ENCODE results near the gene CSNK1G2.
A peak's percentile ranks its signal among the peaks of the same experiment; 100 is the strongest.

Gene CSNK1G2

DNA sequence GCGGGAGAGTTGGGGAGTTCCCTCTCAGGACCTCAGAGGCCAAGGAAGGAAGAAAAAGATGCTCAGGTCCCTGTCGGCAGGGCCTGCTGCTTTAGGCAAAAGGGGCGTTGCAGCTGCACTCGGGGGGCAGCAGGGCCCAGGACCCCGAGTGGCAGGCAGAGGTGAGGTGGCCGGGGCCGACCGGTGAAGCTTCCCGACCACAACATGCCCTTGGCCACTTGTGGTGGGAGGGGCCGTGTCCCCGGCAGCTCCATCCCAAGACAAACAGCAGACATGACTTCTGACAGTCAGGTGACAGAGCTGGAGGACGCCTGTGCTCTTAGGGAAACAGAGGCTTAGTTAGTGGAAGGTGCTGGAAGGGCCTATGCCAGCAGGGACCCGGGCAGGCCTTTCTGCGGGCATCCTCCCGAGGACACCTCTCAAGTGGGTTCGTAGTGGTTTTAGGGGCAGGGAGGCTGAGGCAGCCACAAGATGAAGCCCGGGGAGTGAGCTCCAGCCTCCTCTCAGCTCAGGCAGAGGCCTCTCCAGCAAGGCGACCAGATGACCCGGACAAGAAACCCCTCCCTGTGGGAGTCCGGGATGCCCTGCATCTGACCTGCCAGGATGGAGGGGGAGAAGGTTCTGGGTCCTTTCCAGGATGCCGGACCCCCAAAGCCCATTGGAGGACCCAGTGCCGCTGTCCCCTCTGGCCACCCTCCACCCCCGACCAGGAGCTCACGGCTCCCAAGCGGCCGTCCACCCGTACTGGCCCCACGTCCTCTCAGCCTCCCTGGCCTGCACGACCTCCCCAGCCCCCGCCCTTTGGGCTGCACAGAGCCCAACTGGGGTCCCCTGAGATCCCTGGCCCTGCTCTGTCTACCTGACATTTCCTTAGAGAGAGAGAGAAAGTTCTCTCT, 50.3 kb downstream of the CSNK1G2 start:
- DNase-seq, result no peak

DNA sequence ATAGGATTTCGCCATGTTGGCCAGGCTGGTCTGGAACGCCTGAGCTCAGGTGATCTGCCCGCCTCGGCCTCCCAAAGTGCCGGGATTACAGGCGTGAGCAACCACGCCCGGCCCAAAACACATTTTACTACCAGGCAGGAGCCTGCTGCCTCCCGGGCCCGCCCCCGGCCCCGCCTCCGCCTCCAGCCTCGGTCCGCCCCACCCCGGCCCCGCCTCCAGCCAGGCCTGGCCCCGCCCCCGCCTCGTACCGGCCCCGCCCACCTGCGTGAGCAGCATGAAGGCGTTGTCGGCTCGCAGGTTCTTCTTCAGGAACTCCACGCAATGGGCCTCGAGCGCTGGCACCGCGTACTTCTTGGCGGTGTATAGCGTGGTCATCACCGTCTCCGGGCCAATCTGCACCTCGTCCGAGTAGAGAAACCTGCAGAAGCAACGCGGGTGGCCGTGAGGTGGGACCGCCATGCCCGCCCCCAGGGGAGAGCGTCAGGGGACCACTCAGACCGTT, 51.8 kb downstream of the CSNK1G2 start:
- DNase-seq, result no peak

DNA sequence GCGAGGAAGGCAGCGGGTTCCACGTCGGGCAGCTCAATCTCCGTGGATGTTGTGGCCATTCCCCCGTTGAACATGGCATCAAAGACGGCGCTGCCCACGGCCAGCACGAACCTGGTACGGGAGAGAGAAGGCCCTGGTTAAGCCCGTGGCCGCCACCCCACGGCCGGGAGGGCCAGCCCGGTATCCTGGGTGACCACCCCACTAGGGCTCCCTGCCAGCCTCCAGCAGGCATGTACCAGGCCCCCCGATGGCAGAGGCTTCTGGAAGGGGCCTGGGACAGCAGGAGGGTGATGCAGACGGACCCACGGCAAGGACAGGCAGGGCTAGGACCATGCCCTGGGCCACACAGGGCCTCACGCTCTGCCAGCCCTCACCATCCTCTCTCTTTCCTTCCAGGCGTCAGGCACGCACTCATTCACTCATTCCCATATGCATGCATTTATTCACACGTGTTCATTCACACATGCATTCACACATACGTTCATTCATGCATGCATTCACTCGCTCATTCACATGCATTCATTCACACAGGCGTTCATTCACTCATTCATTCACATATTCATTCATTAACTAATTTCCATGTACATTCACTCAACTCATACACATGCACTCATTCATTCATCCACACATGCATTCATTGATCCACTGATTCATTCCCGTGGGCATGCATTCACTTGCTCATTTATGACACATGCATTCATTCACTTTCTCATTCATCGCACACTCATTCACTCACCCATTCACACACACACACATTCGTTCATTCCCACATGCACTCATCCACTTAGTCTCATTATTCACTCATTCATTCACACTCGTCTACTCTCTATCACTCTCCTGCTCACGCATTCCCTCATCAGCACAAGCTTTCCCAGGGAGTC, 56.6 kb downstream of the CSNK1G2 start:
- no peak for DNase-seq

DNA sequence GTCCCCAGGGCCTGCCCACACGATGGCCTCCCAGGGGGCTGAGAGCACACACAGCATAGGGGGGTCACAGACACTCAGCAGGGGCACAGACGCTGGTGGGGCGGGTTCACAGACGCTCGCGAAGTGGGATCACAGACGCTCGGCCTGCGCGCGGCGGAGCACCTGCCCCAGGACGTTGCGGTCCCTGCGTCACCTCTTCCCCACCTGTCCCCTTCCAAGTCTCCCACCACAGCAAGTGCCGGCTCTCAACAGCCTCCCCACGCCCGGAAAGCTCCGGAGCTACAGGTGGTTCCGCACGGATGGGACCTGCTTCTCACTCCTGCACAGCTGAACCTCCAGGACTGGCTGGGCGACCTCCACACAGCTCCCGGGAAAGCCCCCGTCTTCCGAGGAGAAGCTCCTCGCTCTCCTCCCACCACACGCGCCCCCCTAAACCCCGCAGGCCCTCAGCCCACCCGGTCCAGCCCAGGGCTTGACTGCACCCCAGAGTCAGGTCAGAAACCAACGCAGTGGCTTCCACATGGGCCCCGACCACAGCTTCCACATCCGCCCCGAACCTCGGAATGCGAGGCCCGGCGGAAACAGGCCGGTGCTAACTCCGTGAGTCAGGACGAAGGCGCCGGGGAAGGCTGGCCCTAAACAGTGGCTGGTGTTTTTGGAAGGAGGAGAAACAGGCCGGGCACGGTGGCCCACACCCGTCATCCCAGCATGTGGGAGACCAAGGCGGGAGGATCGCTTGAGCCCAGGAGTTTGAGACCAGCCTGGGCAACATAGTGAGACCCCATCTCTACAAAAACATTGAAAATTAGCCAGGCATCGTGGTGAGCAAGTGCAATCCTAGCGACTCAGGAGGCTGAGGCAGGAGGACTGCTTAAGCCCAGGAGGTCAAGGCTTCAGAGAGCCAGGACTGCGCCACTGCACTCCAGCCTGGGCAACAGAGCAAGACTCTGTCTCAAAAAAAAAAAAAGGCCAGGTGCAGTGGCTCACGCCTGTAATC, 58.0 kb downstream of the CSNK1G2 start:
- no peak for DNase-seq

DNA sequence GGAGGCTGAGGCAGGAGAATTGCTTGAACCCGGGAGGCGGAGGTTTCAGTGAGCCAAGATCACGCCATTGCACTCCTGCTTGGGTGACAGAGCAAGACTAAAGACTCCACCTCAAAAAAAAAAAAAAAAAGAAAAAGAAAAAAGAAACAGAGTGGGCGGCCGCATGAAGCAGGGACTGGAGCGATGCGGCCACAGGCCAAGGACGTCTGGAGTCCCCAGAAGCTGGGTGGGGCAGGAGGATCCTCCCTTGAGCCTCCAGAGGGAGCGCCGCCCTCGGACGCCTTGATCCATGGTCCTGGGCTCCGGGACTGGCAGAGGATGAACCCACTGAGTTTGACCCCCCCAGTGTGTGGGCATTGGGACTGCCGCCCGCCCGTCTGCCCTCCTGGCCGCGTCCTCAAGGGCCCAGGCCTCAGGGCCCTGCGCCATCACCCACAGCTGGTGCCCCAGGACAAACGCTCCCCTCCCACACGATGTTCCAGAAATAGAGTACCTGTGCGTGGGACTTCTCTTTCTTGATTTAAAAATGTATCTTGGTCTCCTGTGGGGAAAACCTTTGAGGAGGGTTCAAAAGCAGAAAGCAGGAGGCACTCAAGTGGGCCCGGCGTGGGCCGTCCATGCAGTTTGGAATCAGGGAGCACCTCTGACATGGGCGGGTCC, 59.0 kb downstream of the CSNK1G2 start:
- DNase-seq, result no peak

DNA sequence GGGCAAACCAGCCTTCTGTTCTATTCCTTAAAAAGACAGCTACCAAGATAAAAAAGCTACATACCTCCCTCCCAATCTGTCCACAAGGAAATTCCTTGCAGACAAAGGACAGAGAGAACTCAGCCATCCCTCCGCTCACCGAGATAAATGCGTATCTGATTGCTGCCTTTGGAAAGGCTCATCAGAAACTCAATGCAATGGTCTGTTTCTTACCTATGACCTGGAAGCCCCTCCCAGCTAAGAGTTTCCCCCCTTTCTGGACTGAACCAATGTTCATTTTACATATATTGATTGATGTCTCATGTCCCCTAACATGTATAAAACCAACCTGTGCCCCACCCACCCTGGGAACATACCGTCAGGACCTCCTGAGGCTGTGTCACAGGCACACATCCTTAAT, 62.9 kb downstream of the CSNK1G2 start:
- no peak for DNase-seq

DNA sequence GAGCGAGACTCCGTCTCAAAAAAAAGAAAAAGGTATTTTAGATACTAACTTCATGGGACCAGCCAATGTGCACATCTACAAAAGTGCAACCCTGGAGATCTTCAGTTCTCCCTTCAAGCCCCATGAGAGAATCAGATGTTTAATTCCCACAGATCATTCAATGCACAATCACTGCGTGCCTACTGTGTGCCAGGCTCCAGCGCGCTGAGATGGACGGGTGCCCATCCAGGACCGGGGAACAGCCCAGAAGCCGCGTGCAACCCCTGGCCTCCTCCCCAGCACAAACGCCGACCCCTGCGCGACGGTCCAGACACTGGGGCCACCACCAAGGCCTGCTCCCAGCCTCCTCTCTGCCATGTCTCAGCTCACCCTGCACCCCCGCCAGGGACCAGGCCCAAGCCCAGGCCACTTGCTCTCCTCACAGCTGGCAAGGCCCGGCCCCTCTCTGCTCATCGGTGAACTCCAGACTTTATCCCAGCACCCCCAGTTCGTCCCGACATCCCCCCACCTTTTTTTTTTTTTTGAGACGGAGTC, 69.2 kb downstream of the CSNK1G2 start:
- no peak for DNase-seq

DNA sequence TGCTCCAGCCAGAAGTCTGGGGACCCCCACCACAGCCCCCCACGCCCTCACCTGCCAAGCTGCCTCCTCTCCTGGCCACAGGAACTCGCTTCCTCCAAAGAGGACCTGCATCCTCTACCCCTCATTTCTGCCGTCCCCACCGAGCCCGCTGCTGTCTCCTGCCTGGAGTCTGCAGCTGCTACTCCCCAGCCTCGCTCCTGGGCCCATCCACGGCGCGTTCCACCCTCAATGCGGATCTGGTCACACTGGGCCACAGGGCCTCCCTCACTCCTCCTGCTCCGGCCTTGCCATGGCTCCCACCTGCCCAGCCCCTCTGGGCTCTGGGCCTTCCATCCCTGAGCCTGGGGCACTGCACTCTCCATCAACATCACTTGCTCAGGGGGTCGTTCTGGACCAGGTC, 70.2 kb downstream of the CSNK1G2 start:
- DNase-seq, result no peak

DNA sequence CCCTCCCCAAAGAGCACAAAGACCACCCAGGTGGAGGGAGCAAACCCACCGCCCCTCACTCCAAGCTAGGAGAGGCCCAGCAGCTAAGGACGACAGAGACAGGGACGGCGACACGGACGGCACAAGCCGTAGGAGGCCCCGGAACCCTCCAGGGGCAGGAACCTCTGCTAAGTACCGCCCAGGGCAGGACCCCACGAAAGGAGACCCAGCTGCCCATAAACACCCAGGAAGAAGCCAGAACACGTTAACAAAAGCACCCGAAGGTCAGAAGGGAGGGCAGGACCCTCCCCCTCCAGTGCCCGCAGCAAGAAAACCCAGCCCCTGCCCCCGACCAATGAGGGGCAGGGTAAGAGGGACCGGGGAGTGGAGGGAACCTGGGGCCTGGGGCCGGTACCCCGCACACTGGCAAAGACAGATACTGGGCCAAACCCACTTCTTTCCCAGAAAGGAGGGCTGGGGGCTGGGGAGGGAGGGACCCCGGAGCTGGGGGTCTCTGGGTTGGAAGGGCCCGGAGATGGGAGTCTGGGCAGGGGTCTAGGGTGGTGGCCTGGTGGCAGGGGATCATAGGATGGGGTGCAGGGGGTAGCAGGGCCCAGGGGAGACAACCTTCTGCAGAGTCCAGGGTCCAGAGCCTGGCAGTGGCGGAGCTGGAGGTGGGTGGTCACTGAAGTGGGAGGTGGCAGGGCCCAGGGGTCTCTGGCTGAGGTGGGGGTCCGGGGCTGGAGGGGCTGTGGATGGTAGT, 72.1 kb downstream of the CSNK1G2 start:
- no peak for DNase-seq

DNA sequence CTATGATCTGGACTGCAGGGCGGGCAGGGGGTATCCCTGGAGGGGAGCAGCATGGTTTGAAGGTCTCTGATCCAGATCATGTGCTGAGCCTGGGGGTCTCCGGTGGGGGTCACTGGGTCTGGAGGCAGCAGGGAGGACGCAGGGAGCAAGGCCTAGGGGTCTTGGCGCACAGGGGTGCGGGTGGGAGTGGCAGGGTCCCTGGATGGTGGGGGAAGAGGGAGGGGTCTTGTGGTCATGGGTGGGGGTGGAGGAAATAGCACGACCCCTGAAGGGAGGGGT, 72.7 kb downstream of the CSNK1G2 start:
- DNase-seq, result no peak

DNA sequence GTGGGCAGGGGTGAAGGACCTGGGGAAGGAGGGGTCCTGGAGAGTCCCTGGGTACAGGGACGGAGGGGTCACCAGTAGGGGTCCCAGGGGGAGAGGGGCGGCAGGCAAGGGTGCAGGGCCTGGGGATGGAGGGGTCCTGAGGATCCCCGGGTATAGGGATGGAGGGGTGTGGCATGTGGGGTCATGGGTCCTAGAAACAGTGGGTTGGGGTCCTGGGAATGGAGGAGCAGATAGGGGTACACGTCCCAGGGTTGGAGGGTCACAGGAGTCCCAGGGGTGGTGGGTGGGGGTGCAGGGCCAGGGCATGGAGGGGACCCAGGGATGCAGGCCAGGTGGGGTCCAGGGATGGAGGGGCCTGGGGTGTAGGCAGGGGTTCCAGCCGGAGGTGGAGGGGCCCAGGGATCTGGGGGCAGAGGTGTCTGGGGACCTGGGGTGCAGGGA, 73.2 kb downstream of the CSNK1G2 start:
- DNase-seq, result no peak

DNA sequence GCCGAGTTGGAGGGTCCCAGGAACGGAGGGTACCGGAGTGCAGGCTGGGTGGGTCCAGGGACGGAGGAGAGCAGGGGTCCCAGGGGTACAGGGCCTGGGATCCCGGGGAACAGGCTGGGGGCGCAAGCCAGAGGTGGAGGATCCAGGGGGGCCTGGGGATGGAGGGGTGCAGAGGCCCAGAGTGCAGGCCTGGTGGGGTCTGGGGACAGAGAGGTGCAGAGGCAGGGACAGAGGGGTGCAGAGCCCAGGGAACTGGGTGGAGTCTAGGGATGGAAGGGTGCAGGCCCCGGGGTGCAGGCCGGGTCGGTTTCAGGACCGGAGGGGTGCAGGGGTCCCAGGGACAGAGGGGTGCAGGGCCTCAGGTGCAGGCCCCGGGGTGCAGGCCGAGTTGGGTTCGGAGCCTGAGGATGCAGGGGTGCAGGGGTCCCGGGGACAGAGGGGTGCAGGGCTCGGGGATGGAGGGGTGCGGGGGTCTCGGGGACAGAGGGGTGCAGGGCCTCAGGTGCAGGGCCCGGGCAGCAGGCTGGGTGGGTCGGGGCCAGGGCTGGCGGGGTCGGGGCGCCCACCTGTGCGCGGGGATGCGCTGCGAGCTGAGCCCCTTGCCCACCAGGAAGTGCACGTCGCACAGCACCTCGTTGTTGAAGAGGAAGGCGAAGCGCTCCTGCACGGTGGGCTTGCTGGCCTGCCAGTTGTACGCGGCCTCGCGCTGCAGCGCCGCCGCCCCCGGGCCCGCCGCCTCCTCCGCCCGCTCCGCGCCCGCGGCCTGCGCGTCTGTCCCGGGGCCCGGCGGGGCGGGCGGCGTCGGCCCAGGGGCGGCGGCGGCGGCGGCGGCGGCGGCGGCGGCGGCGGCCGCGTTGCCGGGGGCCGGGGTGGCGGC, 74.0 kb downstream of the CSNK1G2 start:
- no peak for DNase-seq

DNA sequence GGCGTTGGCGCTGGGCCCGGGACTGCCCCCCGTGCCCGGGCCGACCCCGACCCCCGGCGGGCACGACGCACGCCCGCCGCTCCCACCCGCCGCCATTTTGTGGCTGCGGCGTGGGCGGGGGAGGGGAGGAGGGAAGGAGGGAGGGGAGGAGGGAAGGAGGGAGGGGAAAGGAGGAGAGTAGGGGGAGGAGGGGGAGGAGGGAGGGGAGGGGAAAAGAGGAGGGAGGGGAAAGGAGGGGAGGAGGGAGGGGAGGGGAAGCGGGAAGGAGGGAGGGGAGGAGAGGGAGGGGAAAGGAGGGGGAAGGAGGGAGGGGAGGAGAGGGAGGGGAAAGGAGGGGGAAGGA, 74.6 kb downstream of the CSNK1G2 start, which contains the start of gene BTBD2:
TSS of gene BTBD2 (minus strand) at position 107 of the 343 bp plus-strand sequence. CDS start at position 96, 11 bp downstream.
- DNase-seq, result peak; percentile 53

DNA sequence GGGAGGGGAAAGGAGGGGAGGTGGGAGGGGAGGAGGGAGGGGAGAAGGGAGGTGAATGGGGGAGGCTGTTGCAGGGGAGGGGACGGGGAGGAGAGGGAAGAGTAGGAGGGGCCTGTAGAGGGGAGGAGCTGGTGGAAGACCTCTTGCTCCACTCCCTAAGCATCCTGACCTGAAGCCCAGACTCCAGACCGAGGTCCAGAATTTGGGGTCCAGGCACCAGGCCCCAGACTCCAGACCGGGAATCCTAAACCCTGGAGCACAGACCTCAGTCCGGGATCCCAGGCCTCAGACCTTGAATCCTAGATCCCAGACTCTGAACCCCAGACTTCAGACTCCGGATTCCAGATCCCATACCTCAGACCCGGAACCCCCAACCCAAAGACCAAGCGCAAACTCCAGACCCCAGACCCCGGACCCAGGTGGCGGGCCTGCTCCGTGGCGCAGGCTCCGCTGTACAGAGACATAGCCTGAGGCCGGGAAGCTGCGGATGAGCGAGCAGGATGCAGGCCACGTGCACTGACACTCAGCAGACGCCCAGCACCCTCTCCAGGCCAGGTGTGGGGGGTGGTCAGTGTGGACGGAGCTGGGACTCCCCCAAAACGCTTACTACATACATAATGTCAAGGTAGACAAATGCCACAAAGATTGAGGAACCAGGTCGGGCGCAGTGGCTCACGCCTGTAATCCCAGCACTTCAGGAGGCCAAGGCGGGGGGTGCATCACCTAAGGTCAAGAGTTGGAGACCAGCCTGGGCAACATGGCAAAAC, 75.3 kb downstream of the CSNK1G2 start:
- DNase-seq, result peak; percentile 46

DNA sequence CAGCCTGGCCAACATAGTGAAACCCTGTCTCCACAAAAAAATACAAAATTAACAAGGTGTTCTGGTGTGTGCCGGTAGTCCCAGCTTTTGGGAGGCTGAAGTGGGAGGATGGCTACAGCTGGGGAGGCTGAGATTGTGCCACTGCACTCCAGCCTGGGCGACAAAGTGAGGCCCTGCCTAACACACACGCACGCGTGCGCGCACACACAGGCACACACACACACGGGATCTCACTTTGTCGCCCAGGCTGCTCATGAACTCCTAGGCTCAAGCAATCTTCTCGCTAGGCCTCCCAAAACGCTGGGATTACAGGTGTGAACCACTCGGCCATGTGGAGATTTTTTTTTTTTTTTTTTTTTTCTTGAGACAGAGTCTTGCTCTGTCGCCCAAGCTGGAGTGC, 77.8 kb downstream of the CSNK1G2 start:
- no peak for DNase-seq

DNA sequence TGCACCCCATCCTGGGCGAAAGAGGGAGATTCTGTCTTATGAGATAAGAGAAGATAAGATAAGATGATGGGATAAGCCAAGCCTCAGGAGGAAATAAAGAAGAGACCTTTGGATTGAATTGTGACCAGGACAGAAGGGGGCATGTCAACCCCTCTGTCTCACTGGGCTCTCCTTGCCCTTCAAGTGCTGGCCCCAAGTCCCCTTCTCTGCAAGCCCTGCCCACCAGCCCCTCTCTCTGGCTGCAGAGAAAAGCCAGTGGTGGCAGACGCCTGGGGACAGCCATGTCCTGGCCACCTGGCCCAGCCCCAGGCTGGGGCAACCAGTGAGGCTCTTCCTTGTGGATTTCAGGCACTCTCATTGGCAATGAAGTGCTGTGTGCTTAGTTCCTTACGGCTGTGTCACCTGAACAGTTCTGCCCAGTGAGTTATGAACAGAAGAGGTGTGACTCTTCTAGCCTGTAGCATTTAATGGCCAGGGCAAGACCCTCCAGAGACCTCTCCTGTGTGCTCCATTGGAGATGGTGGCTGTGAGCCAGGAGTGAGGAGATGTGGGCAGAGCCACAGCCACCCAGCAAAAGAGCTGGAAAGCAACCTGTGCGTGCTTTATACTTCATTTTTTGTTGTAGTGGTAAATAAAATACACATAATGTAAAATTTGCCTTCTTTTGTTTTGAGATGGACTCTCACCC, 80.6 kb downstream of the CSNK1G2 start:
- no peak for DNase-seq

DNA sequence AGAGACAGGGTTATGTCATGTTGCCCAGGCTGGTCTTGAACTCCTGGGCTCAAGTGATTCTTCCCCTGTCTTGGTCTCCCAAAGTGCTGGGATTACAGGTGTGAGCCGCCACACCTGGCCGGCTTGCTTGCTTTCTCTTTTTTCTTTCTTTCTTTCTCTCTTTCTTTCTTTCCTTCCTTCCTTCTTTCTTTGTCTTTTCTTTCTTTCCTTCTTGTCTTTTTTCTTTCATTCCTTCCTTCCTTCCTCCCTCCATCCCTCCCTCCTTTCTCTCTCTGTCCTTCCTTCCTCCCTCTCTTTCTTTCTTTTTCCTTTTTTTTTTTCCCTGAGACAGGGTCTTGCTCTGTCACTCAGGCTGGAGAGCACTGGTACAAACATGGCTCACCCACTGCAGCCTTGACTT, 81.3 kb downstream of the CSNK1G2 start:
- DNase-seq, result no peak

DNA sequence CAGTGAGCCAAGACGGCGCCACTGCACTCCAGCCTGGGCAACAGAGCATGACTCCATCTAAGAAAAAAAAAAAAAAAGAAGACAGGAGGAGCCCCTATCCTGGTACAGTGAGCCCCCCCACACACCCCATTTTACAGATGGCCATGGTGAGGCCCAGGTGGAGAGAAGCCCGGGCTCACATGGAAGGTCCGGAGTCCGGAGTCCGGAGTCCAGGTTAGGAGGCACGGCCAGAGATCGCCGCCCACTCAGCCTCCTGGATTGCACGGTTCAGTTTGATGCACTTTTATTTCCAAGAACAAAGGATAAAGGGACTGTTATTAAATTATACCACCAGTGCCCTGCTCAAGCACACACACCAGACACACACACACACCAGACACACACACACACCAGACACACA, 85.8 kb downstream of the CSNK1G2 start:
- DNase-seq, result no peak

DNA sequence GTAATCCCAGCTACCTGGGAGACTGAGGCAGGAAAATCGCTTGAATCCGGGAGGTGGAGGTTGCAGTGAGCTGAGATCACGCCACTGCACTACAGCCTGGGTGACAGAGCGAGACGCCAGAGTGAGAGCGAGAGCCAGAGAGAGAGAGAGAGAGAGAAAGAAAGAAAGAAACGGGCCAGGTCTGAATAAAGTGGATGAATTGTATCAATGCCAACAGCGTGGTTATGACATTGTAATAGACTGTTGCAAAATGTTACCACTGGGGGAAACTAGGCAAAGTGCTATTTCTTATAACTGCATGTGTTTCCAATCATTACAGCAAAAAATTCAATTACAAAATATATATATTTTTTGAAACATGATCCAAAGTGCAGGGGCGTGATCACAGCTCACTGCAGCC, 86.4 kb downstream of the CSNK1G2 start:
- no peak for DNase-seq

Measured in stimulated activated CD4-positive, alpha-beta T cell treated with anti-CD3 and anti-CD28 coated beads, Interleukin-1b, Interleukin-23, amount 100 ng/mL, for 48 hours (primary cell).